Activated T-cell treated with anti-CD3 and anti-CD28 coated beads, Interleukin-2, amount 50 U/mL, for 1 hour (primary cell): ENCODE results near the gene SLC37A1.
A peak's percentile ranks its signal among the peaks of the same experiment; 100 is the strongest.

Experiments
- DNase-seq: peaks from one replicate; pipeline ENCODE4 v3.0.0-alpha.2; 2020

Gene SLC37A1

GRCh38 chr21:42564561-42564971, 50.9 kb downstream of the SLC37A1 start:
- peak; percentile 12 for DNase-seq

DNA sequence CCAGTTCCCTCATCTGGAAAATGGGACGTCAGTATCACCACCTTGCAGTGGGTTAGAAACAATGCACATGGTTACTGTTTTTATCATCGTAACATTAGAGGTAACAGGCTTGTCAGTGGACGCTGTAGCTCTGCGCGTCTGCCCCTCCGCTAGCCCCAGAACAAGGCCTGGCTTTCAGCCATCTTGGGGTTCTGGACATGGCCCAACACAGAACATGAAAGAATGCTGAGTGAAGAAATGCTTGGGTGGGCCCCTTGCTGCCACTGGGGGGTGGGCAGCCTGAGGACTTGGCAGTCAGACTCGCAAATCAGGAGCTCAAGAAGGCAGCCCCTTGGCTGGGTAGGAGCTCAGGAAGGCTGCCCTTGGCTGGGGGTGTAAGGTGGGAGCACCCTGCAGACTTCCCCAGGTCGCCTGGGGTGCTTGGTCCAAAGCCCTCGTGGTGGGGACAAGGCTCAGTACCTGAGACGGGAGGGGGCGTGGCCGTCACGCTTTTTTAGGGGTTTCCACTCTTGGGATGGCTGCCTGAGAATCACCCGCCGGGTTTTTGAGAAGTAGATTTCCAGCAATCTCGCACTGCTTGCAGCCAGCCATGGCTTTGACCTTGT, 51.7 kb downstream of the SLC37A1 start:
- peak; percentile 12 for DNase-seq

- peak; percentile 16 for DNase-seq
Measured at GRCh38 chr21:42565886-42566523, 52.4 kb downstream of the SLC37A1 start.

- DNase-seq: peak; percentile 13
Measured at GRCh38 chr21:42566524-42567213, 53.0 kb downstream of the SLC37A1 start.

GRCh38 chr21:42567214-42567555, 53.5 kb downstream of the SLC37A1 start:
- DNase-seq: peak; percentile 3

DNA sequence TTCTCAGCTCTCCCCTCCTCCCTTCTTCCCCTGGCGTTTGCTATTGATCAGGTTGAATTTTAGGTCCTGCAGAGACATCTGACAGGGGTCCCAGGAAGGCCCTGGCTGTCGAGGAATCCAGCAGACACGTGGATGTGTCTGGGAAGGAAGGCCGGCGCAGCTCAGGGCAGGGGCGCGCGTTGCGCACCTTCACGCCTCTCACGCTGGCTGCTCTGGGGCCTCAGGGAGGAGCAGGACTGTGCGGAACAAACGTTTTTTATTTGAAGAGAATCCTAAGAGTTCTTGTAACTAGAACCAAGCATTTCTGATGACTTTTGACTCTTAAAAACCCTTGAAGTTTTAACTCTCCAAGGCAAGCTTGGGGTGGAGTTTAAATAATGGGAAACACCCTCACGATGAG, 54.2 kb downstream of the SLC37A1 start:
- DNase-seq: peak; percentile 8

DNA sequence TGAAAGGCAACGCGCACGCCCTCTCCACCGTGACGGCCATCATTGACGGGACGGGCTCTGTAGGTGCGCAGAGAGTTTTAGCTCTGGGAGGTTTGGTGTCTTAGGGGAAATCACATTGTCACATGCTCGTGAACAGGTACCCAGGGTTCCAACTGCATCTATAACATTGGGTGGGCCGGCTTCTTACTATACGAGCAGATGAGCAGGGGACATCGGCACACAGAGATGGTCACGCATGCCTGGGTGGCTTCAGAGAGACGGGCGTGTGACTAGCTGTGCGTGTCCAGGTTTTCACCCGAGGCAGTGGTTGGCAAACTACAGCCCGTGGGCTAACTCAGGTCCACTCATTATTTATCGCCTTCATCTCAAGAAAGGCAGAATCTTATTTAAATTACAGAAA, 54.7 kb downstream of the SLC37A1 start:
- no peak for DNase-seq

DNA sequence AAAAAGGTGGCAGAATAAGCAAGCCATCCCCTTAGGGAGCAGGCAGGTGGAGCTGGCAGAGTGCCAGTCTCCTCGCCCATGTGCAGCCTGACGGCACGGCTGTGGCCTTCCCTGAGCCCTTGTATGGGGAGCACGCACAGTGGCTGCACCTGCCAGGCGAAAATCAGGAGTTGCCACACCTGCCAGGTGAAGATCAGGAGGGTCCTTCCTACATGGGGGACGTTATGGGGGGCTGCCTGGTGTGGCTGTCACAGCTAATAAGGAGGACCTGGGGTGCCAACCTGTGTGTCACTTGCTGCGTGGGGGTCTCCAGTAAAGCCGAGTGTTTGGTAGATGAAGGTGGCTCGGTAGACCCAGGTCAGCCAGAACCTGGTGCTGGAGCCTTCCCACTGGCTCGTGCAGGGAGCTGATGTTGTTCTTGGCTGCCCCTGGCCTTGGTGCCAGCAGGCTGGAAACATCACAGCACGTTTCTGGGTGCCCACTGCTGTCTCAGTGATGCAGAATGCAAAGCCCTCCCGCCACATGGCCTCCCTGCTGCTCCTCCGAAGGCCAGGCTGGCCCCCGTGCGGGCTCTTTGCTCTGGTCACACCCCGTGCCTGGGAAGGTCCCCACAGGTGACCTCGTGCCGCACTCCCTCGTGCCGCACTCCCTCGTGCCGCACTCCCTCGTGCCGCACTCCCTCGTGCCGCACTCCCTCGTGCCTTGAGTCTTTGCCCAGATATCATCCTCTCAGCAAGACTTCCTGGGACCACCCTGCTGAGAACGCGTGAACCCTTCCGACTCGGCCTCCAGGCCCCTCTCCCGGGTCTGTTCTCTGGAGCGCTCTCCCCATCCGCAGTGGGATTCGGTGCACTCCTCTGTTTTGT, 55.4 kb downstream of the SLC37A1 start:
- DNase-seq: peak; percentile 11

DNA sequence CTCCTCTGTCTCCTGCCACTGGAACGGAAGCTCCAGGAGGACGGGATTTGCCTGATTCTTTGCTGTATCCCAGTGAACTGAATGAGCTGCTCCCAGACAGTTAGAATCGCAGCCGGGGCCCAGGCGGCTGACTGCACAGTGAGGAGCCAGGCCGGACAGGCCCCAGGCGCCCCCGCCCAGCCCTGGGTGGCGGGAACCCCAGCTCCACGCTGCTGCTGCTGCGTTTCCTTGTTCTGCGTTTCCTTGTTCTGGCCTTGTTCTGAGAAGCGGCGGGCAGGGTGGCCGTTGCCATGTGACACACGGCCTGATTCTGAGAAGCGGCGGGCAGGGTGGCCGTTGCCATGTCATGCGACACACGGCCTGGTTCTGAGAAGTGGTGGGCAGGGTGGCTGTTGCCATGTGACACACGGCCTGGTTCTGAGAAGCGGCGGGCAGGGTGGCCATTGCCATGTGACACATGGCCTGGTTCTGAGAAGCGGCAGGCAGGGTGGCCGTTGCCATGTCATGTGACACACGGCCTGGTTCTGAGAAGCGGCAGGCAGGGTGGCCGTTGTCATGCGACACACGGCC, 56.2 kb downstream of the SLC37A1 start:
- DNase-seq: peak; percentile 11

- peak; percentile 10 for DNase-seq
Measured at GRCh38 chr21:42570362-42570761, 56.7 kb downstream of the SLC37A1 start.

DNA sequence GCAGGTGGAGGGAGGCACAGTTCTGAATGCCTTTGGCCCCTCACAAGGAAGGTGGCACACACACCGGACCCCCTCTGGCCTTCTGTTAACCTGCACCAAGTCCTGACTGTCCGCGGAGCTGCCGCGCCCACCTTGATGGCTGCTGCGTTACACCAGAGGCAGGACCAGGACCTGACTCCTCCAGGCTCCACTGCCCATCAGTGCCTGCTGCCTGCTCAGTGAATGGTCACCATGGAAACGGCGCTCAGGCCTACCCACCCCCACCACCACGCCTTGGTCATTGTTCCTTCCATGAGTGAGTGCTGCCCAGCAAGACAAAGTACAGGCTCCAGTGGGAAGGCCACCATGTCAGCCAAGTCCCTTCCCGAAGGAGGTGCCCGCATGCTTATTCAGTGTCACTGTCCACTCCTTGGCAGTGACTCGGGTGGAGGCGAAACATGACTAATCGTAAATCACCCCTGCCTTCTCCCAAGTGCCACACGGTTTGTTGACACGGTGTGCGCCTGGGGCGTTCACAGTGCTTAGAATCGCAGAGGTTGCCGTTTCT, 57.3 kb downstream of the SLC37A1 start:
- peak; percentile 12 for DNase-seq

DNA sequence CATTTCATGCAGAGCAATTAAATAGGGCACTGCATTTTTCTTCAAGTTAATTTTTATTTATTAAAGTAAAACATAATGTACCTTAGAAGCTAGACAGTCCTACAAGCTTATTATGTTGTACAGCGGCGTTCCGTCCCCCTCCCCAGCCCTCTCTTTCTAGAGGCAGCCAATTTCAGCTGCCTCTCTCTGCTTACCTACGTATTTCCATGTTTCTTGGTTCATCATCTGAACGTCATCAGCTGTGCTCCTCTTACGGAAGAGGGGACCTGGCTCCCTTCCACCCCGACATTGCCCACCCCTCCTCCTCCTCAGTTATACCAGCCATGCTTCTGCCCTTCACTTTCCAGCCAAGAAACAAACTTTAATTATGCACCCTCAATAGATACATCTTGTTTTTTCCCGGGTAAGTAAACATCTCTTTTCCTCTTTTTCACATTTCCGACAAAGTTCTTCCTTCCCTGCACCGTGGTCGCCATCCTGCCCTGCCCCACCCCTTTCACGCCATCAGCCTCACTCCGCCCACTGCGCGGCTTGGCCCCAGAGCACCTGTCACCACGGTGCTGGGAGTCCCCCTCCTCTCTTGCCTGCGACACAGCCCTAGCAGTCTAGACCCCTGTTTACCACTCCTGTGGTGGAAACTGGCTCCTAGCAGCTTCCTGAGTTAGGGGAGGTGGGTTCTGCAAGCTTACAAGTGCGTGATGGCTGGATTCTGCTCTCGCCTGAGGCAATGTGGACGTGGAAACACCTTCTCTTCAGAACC, 57.9 kb downstream of the SLC37A1 start:
- no peak for DNase-seq

DNA sequence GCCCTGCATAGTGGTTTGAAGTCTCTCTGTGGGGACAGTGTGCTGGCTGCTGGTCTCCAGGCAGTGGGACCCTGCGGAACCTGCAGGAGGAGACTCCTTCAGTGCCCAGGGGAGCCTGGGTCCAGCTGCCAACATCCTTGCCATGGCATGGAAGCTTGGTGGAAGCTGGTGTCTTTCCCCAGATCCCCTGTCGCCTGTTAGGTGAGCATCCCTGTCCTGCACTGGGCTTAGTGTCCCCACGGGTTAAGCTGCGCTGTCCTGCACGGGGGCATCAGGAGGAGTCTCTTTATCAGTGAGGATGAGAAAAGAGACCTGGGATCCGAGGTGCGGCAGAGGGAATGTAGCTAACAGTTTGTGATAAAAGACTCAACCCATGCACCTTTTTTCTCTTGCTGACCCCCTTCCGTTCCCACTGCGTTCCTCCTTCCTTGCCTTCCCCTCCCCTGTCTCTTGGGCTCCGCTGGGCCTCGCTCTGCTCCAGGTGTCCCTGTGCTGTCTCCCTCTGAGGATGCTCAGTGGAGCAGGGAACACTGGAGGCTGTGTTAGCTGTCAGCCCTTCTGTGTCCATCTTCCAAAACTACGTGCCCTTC, 59.3 kb downstream of the SLC37A1 start:
- peak; percentile 8 for DNase-seq

GRCh38 chr21:42574234-42575027, 60.8 kb downstream of the SLC37A1 start:
- peak; percentile 13 for DNase-seq

DNA sequence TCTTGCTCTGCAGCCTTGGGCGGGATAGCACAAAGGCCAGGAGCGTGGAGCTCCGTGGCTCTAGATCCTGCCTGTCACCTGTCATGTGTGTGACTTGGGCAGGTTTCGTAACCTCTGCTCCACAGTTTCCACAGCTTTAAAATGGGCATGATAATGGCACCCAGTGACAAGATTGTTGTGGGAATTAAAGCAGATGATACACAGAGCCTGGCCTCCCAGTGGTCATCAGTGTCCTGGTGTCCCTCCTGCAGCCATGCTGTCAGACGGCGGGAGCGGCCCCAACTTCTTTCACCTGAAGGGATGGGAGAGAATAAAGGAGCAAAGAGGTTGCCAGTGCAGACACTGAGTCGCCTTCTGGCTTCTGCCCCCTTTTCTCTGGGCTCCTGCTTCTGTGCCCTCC, 61.5 kb downstream of the SLC37A1 start:
- DNase-seq: no peak

DNA sequence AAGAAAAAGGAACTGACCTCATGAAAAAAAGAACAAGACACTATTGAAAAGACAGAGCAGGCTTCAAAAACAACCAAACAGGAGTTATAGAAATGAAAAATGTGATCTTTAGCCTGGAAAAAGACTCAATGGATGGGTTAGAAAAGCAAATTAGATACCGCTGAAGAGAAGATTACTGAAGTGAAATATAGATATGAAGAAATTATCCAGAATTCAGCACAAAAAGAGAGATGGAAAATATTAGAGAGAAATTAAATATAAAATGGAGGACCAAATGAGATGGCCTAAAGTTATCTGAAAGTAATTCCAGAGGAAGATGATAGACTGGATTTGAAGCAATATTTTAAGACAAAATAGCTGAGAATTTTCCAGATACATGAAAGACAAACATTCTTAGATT, 63.0 kb downstream of the SLC37A1 start:
- DNase-seq: no peak

- peak; percentile 3 for DNase-seq
Measured at GRCh38 chr21:42578034-42578433, 64.4 kb downstream of the SLC37A1 start.

GRCh38 chr21:42578761-42579415, 65.2 kb downstream of the SLC37A1 start:
- peak; percentile 6 for DNase-seq

- peak; percentile 12 for DNase-seq
Measured at GRCh38 chr21:42579456-42580075, 65.9 kb downstream of the SLC37A1 start.
